NCI-H748 (cell line): ENCODE results near the gene POLD1.
A peak's percentile ranks its signal among the peaks of the same experiment; 100 is the strongest.

ENCODE experiments used
- DNase-seq: peaks from one replicate; lab custom pipeline; 2025; ENCODE audit not compliant: unreplicated experiment; lab: John Stamatoyannopoulos, UW

POLD1 gene

DNA sequence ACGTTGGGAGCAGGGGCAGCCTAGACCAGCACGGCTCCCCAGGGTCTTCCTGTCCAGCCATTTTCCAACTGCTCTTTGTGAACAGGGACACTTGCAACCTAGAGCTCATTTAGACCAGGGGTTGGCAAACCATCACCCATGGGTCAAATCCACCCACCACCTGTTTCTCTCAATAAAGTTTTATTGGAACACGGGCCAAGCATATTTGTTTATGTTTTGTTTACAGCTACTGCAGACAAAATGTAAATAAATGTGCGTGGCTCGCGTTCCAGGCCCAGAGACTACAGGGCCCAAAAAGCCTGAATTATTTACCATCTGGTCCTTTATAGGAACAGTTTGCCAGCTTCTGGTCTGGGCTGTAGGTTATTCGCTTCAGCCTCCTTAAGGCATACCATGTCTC, 78.8 kb downstream of the POLD1 start:
- no peak for DNase-seq

DNA sequence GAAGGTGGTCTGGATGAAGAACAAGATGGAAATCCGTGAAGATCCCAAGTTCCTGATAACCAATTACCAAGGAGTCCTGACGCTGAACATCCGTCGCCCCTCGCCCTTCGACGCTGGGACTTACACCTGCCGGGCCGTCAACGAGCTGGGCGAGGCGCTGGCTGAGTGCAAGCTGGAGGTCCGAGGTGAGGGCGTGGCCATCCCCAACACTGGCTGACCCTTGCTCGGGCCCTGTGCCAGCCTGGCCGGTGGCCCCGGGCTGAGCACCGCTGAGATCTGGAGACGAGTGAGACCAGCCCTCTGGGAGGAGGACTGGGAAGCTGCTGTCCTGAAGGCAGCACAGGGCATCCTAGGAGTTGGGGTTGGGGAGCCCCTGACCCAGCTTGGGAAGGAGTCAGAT, 80.2 kb downstream of the POLD1 start:
- no peak for DNase-seq

DNA sequence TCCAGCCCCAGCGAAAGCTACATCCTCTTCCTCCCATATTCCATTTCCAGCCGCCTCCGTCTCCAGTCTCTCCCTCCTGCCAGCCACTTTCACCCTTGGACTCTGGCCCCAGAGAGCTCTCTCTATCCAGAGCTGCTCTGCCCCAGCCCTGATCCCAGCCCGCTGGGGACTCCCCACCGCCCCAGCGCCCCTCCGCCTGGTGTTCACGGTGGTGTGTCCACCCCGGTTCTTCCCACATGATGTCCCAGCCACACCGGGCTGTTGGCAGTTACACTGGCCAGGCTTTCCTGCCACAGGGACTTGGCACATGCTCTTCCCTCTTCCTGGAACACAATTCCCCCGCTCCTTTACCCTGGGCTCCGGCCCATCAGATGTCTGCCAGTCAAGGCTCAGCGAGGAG, 80.9 kb downstream of the POLD1 start:
- no peak for DNase-seq

DNA sequence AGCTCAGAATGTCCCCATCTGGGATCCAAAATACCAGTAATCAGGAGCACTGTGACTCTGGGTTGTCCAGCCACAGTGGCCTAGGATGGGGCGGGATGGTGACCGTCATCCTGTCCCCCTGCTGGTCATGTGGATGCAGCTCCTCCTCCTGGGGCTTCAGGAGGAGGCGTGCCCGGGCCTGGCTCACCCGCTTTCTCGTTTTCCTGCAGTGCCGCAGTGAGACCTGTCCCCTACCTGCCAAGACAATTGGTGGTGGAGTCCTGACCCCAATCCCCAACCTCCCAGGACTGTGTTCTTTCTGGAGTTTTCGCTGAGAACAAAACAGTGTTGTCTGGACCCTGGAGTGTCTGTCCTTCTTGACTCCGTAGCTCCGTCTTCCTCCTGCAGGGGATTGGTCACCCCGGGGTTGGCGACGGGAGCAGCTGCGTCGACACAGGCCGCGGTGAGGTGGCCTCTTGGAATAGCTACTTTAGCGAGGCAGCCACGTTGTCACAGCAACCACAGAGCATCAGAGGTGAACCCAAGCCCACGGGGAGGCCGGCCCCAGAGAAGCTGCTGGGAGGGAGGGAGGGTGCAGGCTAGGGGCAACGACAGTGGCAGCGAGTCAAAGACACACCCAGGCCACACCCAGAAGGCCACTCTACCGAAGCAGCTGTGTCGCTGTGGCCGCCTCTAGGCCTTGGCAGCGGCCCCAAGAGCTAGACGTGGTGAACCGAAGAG, 82.0 kb downstream of the POLD1 start:
- DNase-seq, result peak; percentile 96

DNA sequence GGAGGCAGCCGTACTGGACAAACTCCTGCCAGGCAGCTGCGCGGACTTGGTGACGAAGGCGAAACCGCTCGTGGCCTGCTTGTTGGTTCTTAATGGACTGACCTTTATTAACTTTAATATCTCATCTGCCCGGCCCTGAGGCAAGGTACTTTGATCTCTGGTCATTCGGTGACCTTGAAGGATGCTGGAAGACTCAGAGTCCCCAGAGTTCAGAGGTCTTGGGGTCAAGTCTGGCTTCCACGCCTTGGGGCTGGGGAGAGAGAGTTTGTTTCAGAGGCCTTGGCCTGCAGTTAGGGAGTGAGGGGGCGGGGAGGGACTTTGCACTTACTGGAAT, 82.5 kb downstream of the POLD1 start:
- DNase-seq, result no peak

DNA sequence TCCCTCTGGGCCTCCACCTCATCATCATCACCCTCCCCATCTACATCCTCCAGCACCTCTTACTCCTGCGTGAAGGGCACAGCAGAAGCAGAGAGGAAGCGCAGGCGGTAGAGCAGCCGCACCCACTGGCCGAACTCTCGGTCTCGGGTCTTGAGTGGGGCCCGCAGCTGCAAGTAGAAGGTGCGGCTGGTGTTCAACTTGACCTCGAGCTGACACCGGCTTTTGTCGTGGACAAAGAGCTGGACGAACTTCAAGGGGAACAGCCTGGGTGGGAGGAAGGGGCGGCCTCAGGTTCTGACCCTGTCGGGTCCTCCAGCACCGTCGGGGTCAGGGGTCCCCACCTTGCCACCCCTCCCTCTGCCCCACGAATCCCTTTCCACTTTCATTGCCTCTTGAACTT, 83.4 kb downstream of the POLD1 start:
- DNase-seq, result no peak
